ENCODE data around the gene KANSL1L. TPM values are rescaled to one million over a fixed set of nuclear protein-coding genes. Genes with fewer than 3 reads are reported as not detected.
"Not testable (repeated sequence)": the region's sequence is repeated elsewhere in the genome, so short reads cannot be mapped to it uniquely, and the experiment has no call there.

KANSL1L gene
- total RNA-seq, 1 experiment from 2014 or later, result 18.5 TPM

DNA sequence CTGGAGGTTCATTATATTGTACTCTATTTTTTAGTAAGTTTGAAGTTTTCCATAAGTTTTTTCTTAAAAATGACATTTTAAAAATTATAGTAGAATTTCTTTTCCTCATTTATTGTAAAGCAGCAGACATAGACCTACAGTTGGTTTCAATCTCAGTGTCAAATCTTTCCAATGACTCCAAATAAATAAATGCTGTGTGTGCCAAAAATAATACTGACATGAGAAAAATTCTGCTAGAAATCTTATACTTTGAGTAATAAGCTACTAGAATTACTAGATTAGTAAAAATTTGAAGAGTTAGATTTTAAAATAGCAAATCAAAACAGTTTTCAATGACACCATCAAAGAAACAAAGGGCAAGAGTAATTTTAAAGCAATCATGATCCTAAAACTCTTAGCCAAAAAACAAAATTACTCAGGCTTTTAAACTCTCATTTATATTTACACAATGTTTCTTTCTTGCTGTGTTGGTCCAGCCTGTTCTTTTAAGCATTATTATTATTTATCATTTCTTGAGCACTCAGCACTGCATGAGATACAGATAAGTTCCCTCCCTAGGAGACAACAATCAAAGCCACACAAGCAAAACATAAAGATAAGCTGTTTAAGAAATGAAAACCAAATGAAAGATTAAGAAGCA is 8.3 kb upstream of the KANSL1L start:
- no peak for DNase-seq (ENCODE audit: low spot score)

DNA sequence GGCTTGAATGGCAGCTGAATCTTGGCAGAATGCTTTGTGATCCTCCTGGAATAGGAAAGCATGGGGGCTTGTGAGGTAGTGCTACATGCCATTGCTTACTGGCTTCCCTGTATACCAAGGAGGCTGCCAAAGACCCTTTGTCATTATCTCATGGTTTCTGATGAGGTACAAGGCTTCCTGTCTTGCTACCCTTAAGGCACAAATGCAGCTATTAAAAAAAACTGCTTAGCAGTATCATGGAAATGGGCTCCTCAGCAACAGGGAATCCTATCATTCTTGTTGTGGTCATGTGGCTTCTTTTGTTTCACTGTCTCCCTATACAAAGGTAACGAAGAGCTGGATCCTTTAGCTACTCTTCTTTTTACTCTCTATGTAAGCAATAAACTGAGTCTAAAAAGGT is 6.6 kb upstream of the KANSL1L start:
- no peak for DNase-seq (ENCODE audit: low spot score)

GRCh38 chr2:210177115-210177514 is 5.9 kb upstream of the KANSL1L start:
- DNase-seq (ENCODE audit: low spot score), result not testable (repeated sequence)

GRCh38 chr2:210174086-210174485 is 2.9 kb upstream of the KANSL1L start:
- no peak for DNase-seq (ENCODE audit: low spot score)

DNA sequence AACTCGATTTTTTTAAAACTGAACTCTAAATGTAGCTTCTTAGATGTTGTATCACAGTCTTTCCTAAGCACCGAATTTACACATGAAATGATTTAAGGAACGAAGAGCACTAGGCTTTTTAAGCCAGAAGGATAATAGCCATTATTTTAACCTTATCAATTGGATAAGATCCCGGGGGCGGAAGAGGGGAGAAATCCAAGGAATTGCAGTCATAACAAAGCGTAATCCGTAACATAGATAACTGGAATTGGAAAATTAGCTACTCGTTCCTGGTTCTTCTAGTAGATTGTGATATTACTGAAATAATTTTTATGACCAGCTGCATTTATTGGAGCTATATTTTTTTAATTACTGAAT is 988 bp upstream of the KANSL1L start:
- DNase-seq (ENCODE audit: low spot score), result no peak

- DNase-seq (ENCODE audit: low spot score), result peak; percentile 96
Measured at GRCh38 chr2:210170446-210171303, 534 bp downstream of the KANSL1L start.

GRCh38 chr2:210170196-210170445 is 1.1 kb downstream of the KANSL1L start:
- no peak for DNase-seq (ENCODE audit: low spot score)

DNA sequence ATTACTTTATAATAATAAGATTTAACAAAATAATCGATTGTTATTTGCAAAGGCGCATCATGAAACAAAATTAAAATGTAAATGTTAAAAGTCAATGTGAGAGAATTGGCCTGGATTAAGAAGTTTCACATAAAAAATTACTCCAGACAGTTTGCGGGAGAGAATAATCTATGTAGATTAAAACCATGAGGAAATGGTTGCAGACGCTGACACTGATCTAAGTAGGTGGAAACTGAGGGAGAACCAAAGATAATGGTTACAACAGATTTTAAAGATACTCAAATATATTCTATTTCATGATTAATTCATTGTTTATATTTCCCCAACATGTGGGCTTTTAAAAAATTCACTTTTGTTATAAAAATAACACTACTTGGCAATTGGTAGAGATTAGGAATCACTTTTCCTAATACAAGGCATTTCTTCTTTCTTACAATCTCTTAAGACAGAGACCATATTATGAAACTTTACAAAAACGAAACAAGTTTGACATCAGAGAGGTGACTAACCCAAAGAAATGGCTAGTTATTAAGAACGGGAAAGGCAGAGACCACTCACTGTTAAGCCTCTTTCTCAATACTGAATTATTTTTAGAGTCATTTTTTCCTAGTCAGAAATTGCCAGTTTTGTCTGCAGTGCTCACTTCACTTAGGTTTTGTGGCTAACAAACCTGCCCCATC is 1.6 kb downstream of the KANSL1L start:
- DNase-seq (ENCODE audit: low spot score), result peak; percentile 61

DNA sequence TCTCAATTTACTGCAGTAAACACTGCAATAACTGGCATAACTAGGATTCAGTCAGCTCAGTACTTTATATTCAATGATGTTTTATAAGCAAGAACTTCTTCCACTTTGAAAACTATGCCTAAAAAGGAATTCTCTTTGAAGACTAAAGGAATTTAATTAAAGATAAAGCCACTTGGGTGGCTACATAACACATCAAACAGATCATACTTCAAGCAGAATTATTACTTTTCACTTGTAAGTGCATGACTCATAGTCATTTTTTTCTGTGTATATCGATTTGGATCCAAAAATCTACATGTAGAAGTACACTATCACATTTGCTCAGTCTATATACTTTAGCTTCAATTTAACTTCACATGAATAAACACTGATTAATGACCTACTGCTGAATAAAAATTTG is 4.0 kb downstream of the KANSL1L start:
- peak; percentile 33 for DNase-seq (ENCODE audit: low spot score)

DNA sequence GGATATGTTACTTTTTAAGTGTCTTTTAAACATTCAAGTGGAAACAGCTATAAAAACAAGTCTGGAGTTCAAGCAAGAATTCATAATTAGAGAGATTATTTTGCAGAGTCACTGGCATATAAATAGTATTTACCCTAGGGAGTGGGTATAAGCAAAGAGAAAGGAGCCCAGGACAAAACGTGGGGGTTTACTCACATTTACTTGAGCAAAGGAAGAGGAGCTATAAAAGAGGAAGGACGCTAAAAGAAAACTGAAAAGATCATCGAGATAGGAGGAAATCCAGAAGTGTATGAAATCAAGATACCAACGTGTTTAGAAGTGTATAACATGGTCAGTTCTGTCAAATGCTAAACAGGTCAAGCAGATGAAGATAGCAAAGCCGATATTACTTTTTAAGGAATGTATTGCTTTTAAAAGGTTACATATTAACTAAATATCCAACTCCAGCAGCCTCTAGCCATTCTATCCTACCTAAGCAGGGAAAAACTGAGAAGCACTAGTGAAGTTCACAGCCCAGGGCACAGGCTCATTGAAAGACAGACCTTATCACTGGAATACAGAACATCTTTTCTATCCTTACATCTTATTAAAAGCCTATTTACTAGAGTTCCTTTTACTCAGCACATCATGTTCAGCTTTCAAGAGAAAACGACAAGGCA is 8.6 kb downstream of the KANSL1L start:
- DNase-seq (ENCODE audit: low spot score), result peak; percentile 22

- DNase-seq (ENCODE audit: low spot score), result no peak
Measured at GRCh38 chr2:210159059-210159458, 12.2 kb downstream of the KANSL1L start.

- DNase-seq (ENCODE audit: low spot score), result no peak
Measured at GRCh38 chr2:210158236-210158635, 13.0 kb downstream of the KANSL1L start.

DNA sequence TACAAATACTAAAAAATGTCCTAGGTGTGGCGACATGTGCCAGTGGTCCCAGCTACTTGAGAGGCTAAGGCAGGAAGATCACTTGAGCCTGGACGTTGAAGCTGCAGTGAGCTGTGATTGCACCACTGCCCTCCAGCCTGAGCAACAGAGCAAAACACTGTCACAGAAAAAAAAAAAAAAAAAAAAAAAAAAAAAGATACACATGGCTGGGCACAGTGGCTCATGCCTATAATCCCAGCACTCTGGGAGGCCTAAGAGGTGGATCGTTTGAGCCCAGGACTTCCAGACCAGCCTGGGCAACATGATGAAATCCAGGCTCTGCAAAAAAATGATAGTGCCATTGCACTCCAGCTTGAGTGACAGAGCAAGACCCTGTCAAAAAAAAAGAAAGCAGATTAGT is 13.7 kb downstream of the KANSL1L start:
- DNase-seq (ENCODE audit: low spot score), result no peak

DNA sequence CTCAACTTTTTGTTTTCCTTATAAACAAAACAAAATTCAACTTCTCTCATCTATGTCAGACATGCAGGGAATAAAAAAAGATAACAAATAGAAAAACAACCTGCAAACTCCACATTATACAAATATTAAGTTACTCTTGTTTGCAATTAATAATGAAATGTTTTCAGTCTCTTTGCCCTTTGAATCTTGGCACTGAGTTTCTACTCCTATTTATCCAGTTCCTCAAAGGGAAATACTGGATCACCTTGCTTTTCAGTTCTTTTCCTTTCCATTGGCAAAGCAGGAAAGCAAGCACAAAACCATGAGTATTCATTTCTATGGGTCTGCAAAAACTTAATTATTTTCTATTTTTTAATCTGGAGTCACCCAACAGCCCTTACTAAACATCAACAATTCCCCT is 23.6 kb downstream of the KANSL1L start:
- no peak for DNase-seq (ENCODE audit: low spot score)

- no peak for DNase-seq (ENCODE audit: low spot score)
Measured at GRCh38 chr2:210132239-210132638, 39.0 kb downstream of the KANSL1L start.

GRCh38 chr2:210128961-210129360 is 42.2 kb downstream of the KANSL1L start:
- DNase-seq (ENCODE audit: low spot score), result no peak

- no peak for DNase-seq (ENCODE audit: low spot score)
Measured at GRCh38 chr2:210113614-210114235, 57.5 kb downstream of the KANSL1L start.

DNA sequence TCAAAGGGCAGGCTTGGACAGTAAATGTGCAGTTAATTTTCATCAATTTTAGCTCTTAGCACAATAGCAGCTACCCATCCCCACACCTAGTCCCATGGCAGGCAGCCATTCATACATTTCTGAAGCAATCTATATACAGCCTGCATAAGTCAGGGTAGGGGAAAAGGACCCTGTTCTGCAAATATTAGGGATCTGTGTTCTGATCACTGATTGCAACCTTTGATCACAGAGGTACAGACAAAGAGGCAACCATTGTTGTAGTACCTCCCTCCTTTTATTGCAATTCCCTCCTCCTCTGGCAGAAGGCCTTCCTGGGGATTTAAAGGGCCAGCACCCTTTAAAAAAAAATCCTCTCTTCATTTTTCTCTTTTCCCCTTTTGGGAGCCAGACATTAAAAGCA is 58.3 kb downstream of the KANSL1L start:
- no peak for DNase-seq (ENCODE audit: low spot score)

DNA sequence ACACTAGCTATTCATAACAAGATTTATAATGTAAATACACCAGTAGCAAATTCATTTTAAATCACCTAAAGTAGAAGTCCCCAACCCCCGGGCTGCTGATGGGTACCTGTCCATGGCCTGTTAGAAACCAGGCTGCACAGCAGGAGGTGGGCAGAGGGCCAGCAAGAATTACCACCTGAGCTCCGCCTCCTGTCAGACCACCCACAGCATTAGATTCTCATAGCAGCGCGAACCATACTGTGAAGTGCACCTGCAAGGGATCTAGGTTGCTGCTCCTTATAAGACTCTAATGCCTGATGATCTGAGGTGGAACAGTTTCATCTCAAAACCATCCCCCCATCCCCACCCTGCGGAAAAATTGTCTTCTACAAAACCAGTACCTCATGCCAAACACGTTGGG is 71.3 kb downstream of the KANSL1L start:
- no peak for DNase-seq (ENCODE audit: low spot score)

DNA sequence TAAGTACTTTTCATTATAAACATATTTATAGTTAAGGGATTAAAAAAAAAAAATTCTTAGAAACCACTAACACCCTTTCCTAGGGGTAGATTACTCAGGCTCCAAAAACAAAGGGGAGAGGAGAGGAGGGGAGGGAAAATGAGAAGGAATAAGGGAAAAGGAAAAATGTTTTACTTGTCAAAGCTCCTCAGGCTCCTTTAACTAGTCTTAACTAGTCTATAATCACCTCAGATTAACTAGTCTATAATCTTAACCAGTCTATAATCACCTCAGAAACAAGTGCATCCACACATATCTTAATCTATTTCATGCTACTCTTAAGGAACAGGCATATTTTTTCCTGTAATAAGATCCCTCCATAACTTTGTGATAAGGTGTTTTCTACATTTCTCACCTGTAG is 76.4 kb downstream of the KANSL1L start:
- DNase-seq (ENCODE audit: low spot score), result no peak

DNA sequence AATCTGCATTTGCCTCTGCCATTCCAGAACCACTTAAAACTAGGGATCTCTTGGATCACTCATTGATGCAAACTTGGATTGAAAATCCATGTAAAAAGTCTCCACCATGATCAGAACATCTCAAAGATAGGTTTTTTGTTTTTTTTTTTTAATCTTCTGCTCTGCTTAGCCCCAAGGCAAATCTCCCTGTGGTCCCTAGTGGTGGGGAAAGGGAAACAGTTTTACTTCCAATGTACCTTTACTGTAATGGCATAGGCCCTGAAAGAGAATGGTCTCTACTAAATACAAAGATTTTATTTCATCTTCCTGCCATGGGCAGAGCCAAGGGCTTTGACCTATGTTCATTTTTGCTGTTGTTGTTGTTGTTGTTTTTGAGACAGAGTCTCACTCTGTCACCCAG is 78.4 kb downstream of the KANSL1L start:
- DNase-seq (ENCODE audit: low spot score), result no peak

DNA sequence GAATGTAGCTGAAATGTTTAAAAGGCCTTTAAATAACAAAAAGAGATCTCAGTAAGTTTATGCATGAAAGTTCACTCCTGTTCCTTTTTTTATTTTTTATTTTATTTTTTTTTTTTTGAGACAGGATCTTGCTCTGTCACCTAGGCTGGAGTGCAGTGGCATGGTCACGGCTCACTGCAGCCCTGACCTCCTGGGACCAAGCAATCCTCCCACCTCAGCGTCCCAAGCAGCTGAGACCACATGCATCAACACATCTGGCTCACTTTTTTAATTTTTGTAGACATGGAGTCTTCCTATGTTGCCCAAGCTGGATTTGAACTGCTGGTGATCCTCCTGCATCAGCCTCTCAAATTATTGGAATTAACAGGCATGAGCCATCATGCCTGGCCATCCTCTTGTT is 84.3 kb downstream of the KANSL1L start:
- no peak for DNase-seq (ENCODE audit: low spot score)

All from HT-29 (cell line).